ENCODE measurements around the gene IKZF2.

IKZF2 gene

GRCh38 chr2:213101692-213102460, 49.5 kb downstream of the IKZF2 start:
- DNase-seq (ENCODE audit: low spot score): no peak

- DNase-seq (ENCODE audit: low spot score): no peak
Measured at GRCh38 chr2:213101109-213101508, 50.3 kb downstream of the IKZF2 start.

GRCh38 chr2:213098612-213099011, 52.8 kb downstream of the IKZF2 start:
- no peak for DNase-seq (ENCODE audit: low spot score)

GRCh38 chr2:213091765-213092164, 59.6 kb downstream of the IKZF2 start:
- DNase-seq (ENCODE audit: low spot score): no peak

- DNase-seq (ENCODE audit: low spot score): no peak
Measured at GRCh38 chr2:213090772-213091171, 60.6 kb downstream of the IKZF2 start.

- no peak for DNase-seq (ENCODE audit: low spot score)
Measured at GRCh38 chr2:213089438-213089837, 62.0 kb downstream of the IKZF2 start.

GRCh38 chr2:213087040-213087439, 64.4 kb downstream of the IKZF2 start:
- no peak for DNase-seq (ENCODE audit: low spot score)

- DNase-seq (ENCODE audit: low spot score): no peak
Measured at GRCh38 chr2:213086571-213086970, 64.8 kb downstream of the IKZF2 start.

GRCh38 chr2:213086050-213086449, 65.4 kb downstream of the IKZF2 start:
- DNase-seq (ENCODE audit: low spot score): no peak

GRCh38 chr2:213085538-213085937, 65.9 kb downstream of the IKZF2 start:
- no peak for DNase-seq (ENCODE audit: low spot score)

- DNase-seq (ENCODE audit: low spot score): no peak
Measured at GRCh38 chr2:213084261-213084660, 67.2 kb downstream of the IKZF2 start.

- no peak for DNase-seq (ENCODE audit: low spot score)
Measured at GRCh38 chr2:213080969-213081617, 70.3 kb downstream of the IKZF2 start.

- no peak for DNase-seq (ENCODE audit: low spot score)
Measured at GRCh38 chr2:213079756-213080155, 71.7 kb downstream of the IKZF2 start.

- no peak for DNase-seq (ENCODE audit: low spot score)
Measured at GRCh38 chr2:213078686-213079085, 72.7 kb downstream of the IKZF2 start.

GRCh38 chr2:213069531-213069930, 81.9 kb downstream of the IKZF2 start:
- no peak for DNase-seq (ENCODE audit: low spot score)

GRCh38 chr2:213068676-213069359, 82.6 kb downstream of the IKZF2 start:
- DNase-seq (ENCODE audit: low spot score): no peak

- no peak for DNase-seq (ENCODE audit: low spot score)
Measured at GRCh38 chr2:213067888-213068287, 83.5 kb downstream of the IKZF2 start.

GRCh38 chr2:213066443-213066743, 85.0 kb downstream of the IKZF2 start:
- no peak for DNase-seq (ENCODE audit: low spot score)

- no peak for DNase-seq (ENCODE audit: low spot score)
Measured at GRCh38 chr2:213065583-213066442, 85.6 kb downstream of the IKZF2 start.

GRCh38 chr2:213064099-213064498, 87.3 kb downstream of the IKZF2 start:
- no peak for DNase-seq (ENCODE audit: low spot score)

- no peak for DNase-seq (ENCODE audit: low spot score)
Measured at GRCh38 chr2:213057977-213058376, 93.4 kb downstream of the IKZF2 start.

GRCh38 chr2:213046431-213046830, 105.0 kb downstream of the IKZF2 start:
- no peak for DNase-seq (ENCODE audit: low spot score)
